ENCODE results near the gene DNAJC24. TPM values are rescaled to one million over a fixed set of nuclear protein-coding genes. Genes with fewer than 3 reads are reported as not detected.

Gene DNAJC24
- total RNA-seq, 6 donors from 2014 or later, result 3.2 to 32.5 (median 15.9) TPM

DNA sequence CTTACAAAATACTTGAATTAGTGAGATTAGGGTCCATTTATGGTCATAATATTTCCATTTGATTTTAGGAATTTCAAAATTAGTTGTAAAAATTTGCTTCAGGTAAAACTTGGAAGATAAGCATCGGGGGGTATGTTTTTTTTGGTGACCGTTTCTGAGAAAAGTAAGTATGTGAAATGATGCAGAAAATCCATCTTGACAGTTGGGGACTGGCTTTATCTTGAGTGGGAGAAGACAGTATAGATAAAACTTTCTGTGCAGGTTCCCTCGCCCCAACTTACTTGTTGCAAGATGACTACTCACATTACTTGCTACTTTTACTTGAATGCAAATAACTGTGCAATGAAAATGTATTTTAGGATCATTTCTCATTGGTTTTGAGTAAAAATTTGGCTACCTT lies 49.5 kb downstream of the DNAJC24 start:
- Histone ChIP-seq H3K27ac (no peak overlapping the region), H3K27me3 (no peaks in the 10 kb centered on the region), H3K4me3 (no peak overlapping the region), H3K4me1 (no peaks in the 10 kb centered on the region), H3K9me3 (no peaks in the 10 kb centered on the region), H3K36me3 (no peaks in the 10 kb centered on the region)
- TF ChIP-seq POLR2A (IDR thresholded peaks at IDR 0.05) (no peak), EP300 (IDR thresholded peaks at IDR 0.05) (no peak), POLR2AphosphoS5 (IDR thresholded peaks at IDR 0.05) (no peak)
- TF ChIP-seq, protein P1, sequence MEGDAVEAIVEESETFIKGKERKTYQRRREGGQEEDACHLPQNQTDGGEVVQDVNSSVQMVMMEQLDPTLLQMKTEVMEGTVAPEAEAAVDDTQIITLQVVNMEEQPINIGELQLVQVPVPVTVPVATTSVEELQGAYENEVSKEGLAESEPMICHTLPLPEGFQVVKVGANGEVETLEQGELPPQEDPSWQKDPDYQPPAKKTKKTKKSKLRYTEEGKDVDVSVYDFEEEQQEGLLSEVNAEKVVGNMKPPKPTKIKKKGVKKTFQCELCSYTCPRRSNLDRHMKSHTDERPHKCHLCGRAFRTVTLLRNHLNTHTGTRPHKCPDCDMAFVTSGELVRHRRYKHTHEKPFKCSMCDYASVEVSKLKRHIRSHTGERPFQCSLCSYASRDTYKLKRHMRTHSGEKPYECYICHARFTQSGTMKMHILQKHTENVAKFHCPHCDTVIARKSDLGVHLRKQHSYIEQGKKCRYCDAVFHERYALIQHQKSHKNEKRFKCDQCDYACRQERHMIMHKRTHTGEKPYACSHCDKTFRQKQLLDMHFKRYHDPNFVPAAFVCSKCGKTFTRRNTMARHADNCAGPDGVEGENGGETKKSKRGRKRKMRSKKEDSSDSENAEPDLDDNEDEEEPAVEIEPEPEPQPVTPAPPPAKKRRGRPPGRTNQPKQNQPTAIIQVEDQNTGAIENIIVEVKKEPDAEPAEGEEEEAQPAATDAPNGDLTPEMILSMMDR (IDR thresholded peaks at IDR 0.05), result no peak
- ATAC-seq (ENCODE audit: low FRiP score in 2 of 2) (no peak), DNase-seq (no peak)
- 87 to 93% methylated on average over 3 of the region's 3 CpGs for WGBS, 2 donors

DNA sequence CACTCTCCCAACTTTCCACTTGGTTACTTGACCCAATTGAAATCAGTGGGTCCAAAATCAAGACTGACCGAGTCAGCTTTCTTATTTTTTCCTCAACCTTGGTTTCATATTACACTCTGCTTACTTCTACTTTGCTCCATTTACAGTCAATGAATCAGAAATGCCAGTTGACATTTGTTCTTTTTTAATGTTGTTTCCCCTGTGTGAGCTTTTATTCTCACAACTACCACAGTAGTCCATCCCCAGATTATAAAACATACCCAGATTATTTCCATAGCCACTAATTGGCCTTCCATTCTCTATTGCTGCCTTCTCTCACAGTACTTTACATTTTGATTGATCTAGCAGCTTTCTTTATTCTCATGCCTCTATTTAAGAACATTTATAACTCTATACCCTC lies 50.0 kb downstream of the DNAJC24 start:
- DNase-seq (no peak), ATAC-seq (ENCODE audit: low FRiP score in 2 of 2) (no peak)
- Histone ChIP-seq H3K27me3 (no peaks in the 10 kb centered on the region), H3K4me1 (no peaks in the 10 kb centered on the region), H3K4me3 (no peak overlapping the region), H3K36me3 (no peaks in the 10 kb centered on the region), H3K27ac (no peak overlapping the region), H3K9me3 (no peaks in the 10 kb centered on the region)
- WGBS, 2 donors, result 70 to 86% methylated on average over 1 of the region's 1 CpG
- TF ChIP-seq EP300 (IDR thresholded peaks at IDR 0.05), result no peak
- TF ChIP-seq POLR2A (IDR thresholded peaks at IDR 0.05), result no peak
- TF ChIP-seq POLR2AphosphoS5 (IDR thresholded peaks at IDR 0.05), result no peak
- TF ChIP-seq, protein P1 (IDR thresholded peaks at IDR 0.05), result no peak

- H3K4me1 ChIP-seq, result no peaks in the 10 kb centered on the region
- no peak for DNase-seq
- no peak for ATAC-seq (ENCODE audit: low FRiP score in 2 of 2)
Observed at GRCh38 chr11:31421820-31422219, 52.2 kb downstream of the DNAJC24 start.

GRCh38 chr11:31422703-31423102 lies 53.0 kb downstream of the DNAJC24 start:
- ATAC-seq (ENCODE audit: low FRiP score in 2 of 2) (no peak), DNase-seq (no peak)
- no peak overlapping the region for H3K27ac ChIP-seq
- no peak overlapping the region for H3K4me3 ChIP-seq
- no peaks in the 10 kb centered on the region for H3K4me1 ChIP-seq
- no peaks in the 10 kb centered on the region for H3K9me3 ChIP-seq
- no peak for TF ChIP-seq POLR2AphosphoS5 (IDR thresholded peaks at IDR 0.05)
- no peak for TF ChIP-seq POLR2A (IDR thresholded peaks at IDR 0.05)
- TF ChIP-seq, protein P1 (IDR thresholded peaks at IDR 0.05), result no peak
- no peak for TF ChIP-seq EP300 (IDR thresholded peaks at IDR 0.05)
- no peaks in the 10 kb centered on the region for H3K27me3 ChIP-seq
- H3K36me3 ChIP-seq, result no peaks in the 10 kb centered on the region
- 95 to 100% methylated on average over 1 of the region's 1 CpG for WGBS, 2 donors

More at GRCh38 chr11:31421820-31422219, 52.2 kb downstream of the DNAJC24 start:
- no peak overlapping the region for H3K27ac ChIP-seq
- no peaks in the 10 kb centered on the region for H3K36me3 ChIP-seq
- H3K27me3 ChIP-seq, result no peaks in the 10 kb centered on the region
- H3K9me3 ChIP-seq, result no peaks in the 10 kb centered on the region
- H3K4me3 ChIP-seq, result no peak overlapping the region
- TF ChIP-seq EP300 (IDR thresholded peaks at IDR 0.05) (no peak), POLR2AphosphoS5 (IDR thresholded peaks at IDR 0.05) (no peak), POLR2A (IDR thresholded peaks at IDR 0.05) (no peak)
- TF ChIP-seq, protein P1 (IDR thresholded peaks at IDR 0.05), result no peak
- WGBS, 2 donors, result 78 to 80% methylated on average over 2 of the region's 2 CpGs

- H3K27me3 ChIP-seq, result no peaks in the 10 kb centered on the region
- TF ChIP-seq POLR2A (IDR thresholded peaks at IDR 0.05), result no peak
- TF ChIP-seq, protein P1 (IDR thresholded peaks at IDR 0.05), result no peak
- no peak for TF ChIP-seq POLR2AphosphoS5 (IDR thresholded peaks at IDR 0.05)
- no peak for TF ChIP-seq EP300 (IDR thresholded peaks at IDR 0.05)
- no peaks in the 10 kb centered on the region for H3K4me1 ChIP-seq
- no peak overlapping the region for H3K27ac ChIP-seq
- ATAC-seq (ENCODE audit: low FRiP score in 2 of 2) (no peak), DNase-seq (no peak)
- H3K36me3 ChIP-seq, result peaks cover 0 to 6% (median 0%) of the 10 kb centered on the region in 4 donors
- H3K9me3 ChIP-seq, result no peaks in the 10 kb centered on the region
- no peak overlapping the region for H3K4me3 ChIP-seq
Observed at GRCh38 chr11:31424652-31425051, 55.0 kb downstream of the DNAJC24 start.

Measured in upper lobe of left lung (tissue), 6 donors.